Right atrium auricular region (tissue), 2 donors: Measurements from ENCODE around the gene DDAH2. TPM values are rescaled to one million over a fixed set of nuclear protein-coding genes. Genes with fewer than 3 reads are reported as not detected.

Experiments used
- DNase-seq: peaks from one replicate; pipeline ENCODE4 v3.0.0-alpha.2; 2019; ENCODE audit warnings: low spot score
- H3K27ac ChIP-seq, 2 donors: fragments of 200-600 bp; sonication (generic); 1 replicate in 1 of 2; 2 replicates in 1 of 2; pipeline ENCODE4 v1.5.1; 2016 to 2019
- H3K27me3 ChIP-seq, 2 donors: fragments of 200-600 bp; sonication (generic); one replicate each; pipeline versions ENCODE4 v1.5.1 to v1.6.0; 2017 to 2019
- H3K36me3 ChIP-seq: fragments of 200-600 bp; sonication (generic); one replicate; pipeline ENCODE4 v1.5.1; 2016
- H3K4me1 ChIP-seq, 2 donors: fragments of 200-600 bp; sonication (generic); one replicate each; pipeline versions ENCODE4 v1.5.1 to v1.6.0; 2017 to 2019
- H3K4me3 ChIP-seq, 2 donors: fragments of 200-600 bp; sonication (generic); 1 replicate in 1 of 2; 2 replicates in 1 of 2; pipeline ENCODE4 v1.5.1; 2017 to 2019; ENCODE audit warnings: mild to moderate bottlenecking in 1 of 2, moderate library complexity in 1 of 2
- H3K9me3 ChIP-seq, 2 donors: fragments of 200-600 bp; sonication (generic); one replicate each; pipeline ENCODE4 v1.5.1; 2019
- total RNA-seq, 2 donors: library from RNA; depleted of rRNA; stranded (reverse); fragments of >200 nt; gene quantifications; one replicate each; pipeline ENCODE4 v1.1.0, GENCODE V29; 2016
- TF ChIP-seq, protein P1 (sequence below), 2 donors: fragments of 200-600 bp; sonication (generic); IDR thresholded peaks; one replicate each; pipeline ENCODE4 v1.5.1; 2019; ENCODE audit warnings: antibody characterized with exemption in 2 of 2

Gene DDAH2
- total RNA-seq, 2 donors from 2014 or later: 53.5 to 93.3 TPM

DNA sequence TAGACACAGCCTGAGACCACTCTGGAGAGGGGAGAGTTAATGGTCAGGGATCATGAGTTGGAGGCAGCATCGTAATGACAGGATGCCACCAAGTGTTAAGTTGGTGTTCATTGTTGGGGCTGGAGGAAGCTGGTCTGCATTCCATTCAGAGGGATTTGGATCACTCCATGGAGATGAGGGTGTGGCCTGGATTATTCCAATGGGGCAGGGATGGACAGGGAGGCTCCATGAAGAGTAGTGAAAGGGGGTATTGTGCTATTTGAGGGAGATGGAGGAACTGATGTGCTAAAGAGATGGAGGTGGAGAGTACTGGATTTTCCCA, 34.5 kb upstream of the DDAH2 start:
- TF ChIP-seq, protein P1, sequence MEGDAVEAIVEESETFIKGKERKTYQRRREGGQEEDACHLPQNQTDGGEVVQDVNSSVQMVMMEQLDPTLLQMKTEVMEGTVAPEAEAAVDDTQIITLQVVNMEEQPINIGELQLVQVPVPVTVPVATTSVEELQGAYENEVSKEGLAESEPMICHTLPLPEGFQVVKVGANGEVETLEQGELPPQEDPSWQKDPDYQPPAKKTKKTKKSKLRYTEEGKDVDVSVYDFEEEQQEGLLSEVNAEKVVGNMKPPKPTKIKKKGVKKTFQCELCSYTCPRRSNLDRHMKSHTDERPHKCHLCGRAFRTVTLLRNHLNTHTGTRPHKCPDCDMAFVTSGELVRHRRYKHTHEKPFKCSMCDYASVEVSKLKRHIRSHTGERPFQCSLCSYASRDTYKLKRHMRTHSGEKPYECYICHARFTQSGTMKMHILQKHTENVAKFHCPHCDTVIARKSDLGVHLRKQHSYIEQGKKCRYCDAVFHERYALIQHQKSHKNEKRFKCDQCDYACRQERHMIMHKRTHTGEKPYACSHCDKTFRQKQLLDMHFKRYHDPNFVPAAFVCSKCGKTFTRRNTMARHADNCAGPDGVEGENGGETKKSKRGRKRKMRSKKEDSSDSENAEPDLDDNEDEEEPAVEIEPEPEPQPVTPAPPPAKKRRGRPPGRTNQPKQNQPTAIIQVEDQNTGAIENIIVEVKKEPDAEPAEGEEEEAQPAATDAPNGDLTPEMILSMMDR (IDR thresholded peaks at IDR 0.05): no peak
- peaks cover 0 to 4% of the 10 kb centered on the region in 2 donors for H3K4me1 ChIP-seq
- H3K27ac ChIP-seq: no peak overlapping the region

DNA sequence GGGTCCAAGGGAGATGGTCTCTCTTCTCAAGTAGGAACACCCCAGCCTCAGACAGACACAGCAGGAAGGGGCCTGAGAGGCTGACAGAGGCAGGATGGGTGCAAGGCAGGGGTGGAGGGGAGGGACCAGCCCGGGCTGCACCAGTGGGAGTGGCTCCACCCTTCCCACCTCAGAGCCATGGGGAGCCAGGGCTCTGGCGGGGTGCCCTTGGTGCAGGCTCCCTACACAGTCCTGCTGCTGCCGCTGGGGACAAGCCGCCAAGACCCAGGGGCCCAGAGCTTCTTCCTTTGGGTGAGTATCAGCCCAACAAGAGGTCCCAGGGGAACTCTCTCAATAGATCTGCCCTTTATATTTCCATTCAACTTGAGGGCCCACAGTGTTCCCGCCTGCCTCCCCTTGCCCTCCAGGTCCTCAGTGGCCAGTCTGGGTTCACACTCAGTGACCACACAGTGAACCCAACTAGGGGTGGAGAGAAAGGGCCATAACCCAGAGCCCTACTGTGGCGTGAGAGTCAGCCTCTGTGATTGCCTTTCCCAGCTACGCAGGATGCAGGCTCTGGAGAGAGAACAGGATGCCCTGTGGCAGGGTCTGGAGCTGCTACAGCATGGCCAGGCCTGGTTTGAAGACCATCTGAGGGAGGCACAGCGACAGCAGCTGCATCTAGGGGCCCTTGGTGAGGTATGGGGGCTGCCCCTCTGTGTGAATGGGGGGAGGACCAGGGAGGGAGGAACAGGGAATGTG, 33.9 kb upstream of the DDAH2 start:
- H3K27me3 ChIP-seq: no peaks in the 10 kb centered on the region
- no peaks in the 10 kb centered on the region for H3K36me3 ChIP-seq
- H3K4me1 ChIP-seq: peaks cover 0 to 4% of the 10 kb centered on the region in 2 donors
- TF ChIP-seq, protein P1 (IDR thresholded peaks at IDR 0.05): no peak
- DNase-seq: no peak
- no peak overlapping the region for H3K27ac ChIP-seq
- no peak overlapping the region for H3K4me3 ChIP-seq
- no peaks in the 10 kb centered on the region for H3K9me3 ChIP-seq

More for the DNA sequence above, 34.5 kb upstream of the DDAH2 start:
- H3K9me3 ChIP-seq: no peaks in the 10 kb centered on the region
- no peaks in the 10 kb centered on the region for H3K27me3 ChIP-seq
- H3K4me3 ChIP-seq: no peak overlapping the region
- no peak for DNase-seq
- no peaks in the 10 kb centered on the region for H3K36me3 ChIP-seq

DNA sequence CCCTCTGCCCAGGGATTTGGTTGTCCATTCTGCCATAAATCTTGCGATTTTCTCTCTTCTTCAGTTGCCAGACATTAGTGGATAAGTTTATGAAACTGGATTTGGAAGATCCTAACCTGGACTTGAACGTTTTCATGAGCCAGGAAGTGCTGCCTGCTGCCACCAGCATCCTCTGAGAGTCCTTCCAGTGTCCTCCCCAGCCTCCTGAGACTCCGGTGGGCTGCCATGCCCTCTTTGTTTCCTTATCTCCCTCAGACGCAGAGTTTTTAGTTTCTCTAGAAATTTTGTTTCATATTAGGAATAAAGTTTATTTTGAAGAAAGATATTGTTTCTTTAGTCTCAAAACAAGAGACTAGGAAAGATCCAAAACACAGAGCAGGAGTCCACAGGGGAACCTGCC, 33.3 kb upstream of the DDAH2 start, which contains the start of gene SAPCD1:
SAPCD1 (plus strand) TSS at position 301 of the 400 bp plus-strand sequence. CDS start 399 bp downstream, outside the sequence.
- H3K27ac ChIP-seq: no peak within 1 kb of the TSS
- no peak for DNase-seq
- no peaks in the 10 kb centered on the region for H3K9me3 ChIP-seq
- TF ChIP-seq, protein P1 (IDR thresholded peaks at IDR 0.05): no peak
- H3K36me3 ChIP-seq: no peaks in the 10 kb centered on the region
- H3K4me3 ChIP-seq: no peak within 1 kb of the TSS
- no peaks in the 10 kb centered on the region for H3K27me3 ChIP-seq
- H3K4me1 ChIP-seq: peaks cover 0 to 4% of the 10 kb centered on the region in 2 donors

DNA sequence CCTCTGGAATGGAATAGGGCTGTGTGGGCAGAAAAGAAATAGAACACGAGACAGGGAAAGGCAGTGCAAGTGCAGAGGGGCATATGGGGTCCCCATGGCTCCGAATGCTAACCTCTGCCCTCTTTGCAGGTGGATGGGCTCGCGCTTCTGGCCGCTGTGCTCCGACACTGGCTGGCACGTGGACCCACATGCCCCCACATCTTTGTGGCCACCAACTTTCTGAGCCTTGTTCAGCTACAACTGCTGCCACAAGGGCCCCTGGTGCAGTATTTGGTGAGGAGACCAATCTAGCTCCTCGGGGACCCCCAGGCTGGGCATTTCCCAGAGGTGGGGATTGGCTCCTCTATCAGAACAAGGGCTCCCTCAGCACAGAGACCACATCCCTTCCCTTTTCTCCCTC, 32.2 kb upstream of the DDAH2 start:
- Histone ChIP-seq H3K4me3 (no peak overlapping the region), H3K36me3 (no peaks in the 10 kb centered on the region), H3K4me1 (peaks cover 0 to 4% of the 10 kb centered on the region in 2 donors), H3K27ac (no peak overlapping the region), H3K9me3 (no peaks in the 10 kb centered on the region), H3K27me3 (no peaks in the 10 kb centered on the region)
- DNase-seq: no peak
- TF ChIP-seq, protein P1 (IDR thresholded peaks at IDR 0.05): no peak

DNA sequence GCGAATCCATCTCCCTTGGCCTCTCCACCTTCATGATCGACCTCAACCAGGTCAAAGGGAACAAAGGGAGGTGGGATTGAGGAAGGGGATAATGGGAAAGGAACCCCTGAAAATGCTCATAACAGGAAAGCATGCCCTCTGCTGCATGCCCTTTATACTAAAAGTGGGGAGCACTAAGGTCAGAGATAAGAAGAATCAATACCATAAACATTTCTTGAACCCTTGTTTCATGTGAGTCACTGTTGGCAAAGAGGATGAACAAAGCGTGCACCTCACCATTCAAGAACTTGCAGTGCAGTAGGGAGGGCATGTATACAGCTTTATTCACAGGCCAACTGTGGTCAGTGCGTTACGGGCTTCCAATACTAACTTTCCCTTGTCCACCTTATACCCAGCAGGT, 31.7 kb upstream of the DDAH2 start:
- Histone ChIP-seq H3K27me3 (no peaks in the 10 kb centered on the region), H3K36me3 (no peaks in the 10 kb centered on the region), H3K4me1 (peaks cover 0 to under 1% of the 10 kb centered on the region in 2 donors), H3K27ac (no peak overlapping the region), H3K4me3 (no peak overlapping the region), H3K9me3 (no peaks in the 10 kb centered on the region)
- TF ChIP-seq, protein P1 (IDR thresholded peaks at IDR 0.05): no peak
- DNase-seq: no peak

DNA sequence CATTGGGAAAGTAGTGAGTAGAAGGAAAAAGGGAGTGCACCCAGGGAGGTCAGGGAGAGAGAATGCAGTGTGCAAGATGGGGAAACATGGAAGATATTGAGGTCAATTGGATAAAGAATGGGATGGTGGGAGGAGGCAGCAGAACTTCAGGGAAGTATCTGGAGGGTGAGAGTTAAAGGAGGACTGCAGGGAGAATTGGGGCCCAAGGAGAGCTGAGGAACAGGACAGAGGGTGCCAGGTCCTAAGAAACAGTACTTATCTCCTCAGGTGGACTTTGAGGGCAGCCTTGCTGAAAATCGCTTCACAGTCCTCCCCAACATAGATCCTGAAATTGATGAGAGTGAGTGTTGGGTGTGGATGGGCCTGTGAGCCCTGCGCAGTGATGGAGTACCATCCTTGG, 29.2 kb upstream of the DDAH2 start:
- Histone ChIP-seq H3K9me3 (no peaks in the 10 kb centered on the region), H3K4me1 (no peaks in the 10 kb centered on the region), H3K27ac (no peak overlapping the region), H3K4me3 (no peak overlapping the region), H3K27me3 (no peaks in the 10 kb centered on the region), H3K36me3 (no peaks in the 10 kb centered on the region)
- no peak for DNase-seq
- TF ChIP-seq, protein P1 (IDR thresholded peaks at IDR 0.05): no peak
